GM18873 (cell line): Measurements from ENCODE around the gene CHP2.

Experiments
- ATAC-seq: cut with Tn5 transposase; IDR thresholded peaks from one replicate; pipeline ENCODE4 v1.9.1; 2021; ENCODE audit warnings: mild to moderate bottlenecking, moderate library complexity, moderate number of reproducible peaks; ENCODE audit not compliant: unreplicated experiment, low FRiP score

Gene CHP2

DNA sequence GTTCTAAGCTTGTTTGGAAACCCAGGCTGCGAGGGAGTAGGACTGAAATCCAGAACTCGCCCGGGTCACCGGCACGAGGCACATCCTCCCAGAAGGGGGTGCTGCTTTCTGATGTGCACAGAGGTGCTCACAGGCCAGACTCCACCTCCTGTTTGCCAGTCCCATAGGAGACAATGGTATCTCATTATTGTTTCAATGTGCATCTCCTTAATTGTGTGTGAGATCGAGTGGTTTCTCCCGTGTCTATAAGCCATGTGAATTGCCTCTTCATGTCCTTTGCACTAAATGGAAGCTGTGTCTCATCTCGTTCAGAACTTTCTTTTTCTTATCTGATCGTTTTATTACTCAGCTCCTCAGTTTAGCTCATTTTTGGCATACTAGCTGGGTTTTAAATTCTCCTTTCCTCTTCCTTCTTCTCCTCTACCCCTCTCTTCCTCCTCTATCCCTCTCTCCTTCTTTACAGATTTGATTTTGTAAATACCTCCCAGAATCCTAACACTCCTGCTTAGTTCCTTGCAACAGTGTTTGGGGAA lies 48.8 kb downstream of the CHP2 start:
- no peak for ATAC-seq

DNA sequence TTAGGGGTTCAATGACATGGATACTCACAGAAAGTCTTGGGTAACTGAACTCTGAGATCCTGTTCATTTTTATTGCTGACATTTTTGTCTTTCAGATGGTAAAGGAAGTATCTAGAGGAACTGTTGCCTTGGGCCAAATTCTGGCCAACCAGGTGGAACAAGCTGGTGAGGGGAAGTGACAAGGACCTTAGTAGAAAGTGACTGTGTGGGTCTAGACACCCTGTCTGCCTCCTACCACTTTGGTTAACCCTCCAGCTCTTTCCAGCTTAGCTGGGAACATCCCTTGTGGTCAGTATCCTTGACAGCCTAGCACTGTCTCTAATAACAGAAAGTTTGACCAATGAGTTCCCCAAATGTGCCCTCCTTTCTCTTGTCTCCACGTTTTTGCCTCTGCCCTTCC lies 52.2 kb downstream of the CHP2 start:
- ATAC-seq = no peak
